A549 (cell line): ENCODE data around the gene CCS. TPM values are rescaled to one million over a fixed set of nuclear protein-coding genes. Genes with fewer than 3 reads are reported as not detected.
A peak's percentile ranks its signal among the peaks of the same experiment; 100 is the strongest.

Source experiments
- ATAC-seq, 2 experiments: fragments of 200-7000 bp in 1 of 2; fragments of >200 bp in 1 of 2; cut with Nextera tagmentation in 1 of 2; cut with Tn5 transposase in 1 of 2; 3 replicates each; pipeline versions ENCODE4 v1.8.0 to v1.9.1; 2018 to 2020; ENCODE audit warnings: mild to moderate bottlenecking in 1 of 2, moderate library complexity in 1 of 2
- CTCF ChIA-PET: fragments of 300-600 bp; sonication (Branson Sonifier 250); formaldehyde crosslinking; extraction: SDS; loops from one replicate; lab custom pipeline; 2021; ENCODE audit warnings: antibody characterized with exemption, inconsistent platforms; lab: Yijun Ruan, JAX
- POLR2A ChIA-PET: fragments of 350-600 bp; formaldehyde crosslinking; extraction: SDS; loops from one replicate; lab custom pipeline; 2021; ENCODE audit warnings: antibody characterized with exemption, inconsistent platforms; lab: Yijun Ruan, JAX
- DNase-seq, 2 experiments: peaks; one replicate each; pipeline versions ENCODE4 v3.0.0 to v3.0.0-alpha.2; 2011 to 2016; ENCODE audit warnings: low read depth in 1 of 2, low spot score in 1 of 2
- FAIRE-seq: peaks from 2 replicates; lab custom pipeline; 2011; peaks lifted over from hg19 to GRCh38; lab: Jason Lieb, UNC
- H3K27ac ChIP-seq, 2 experiments: fragments of >200 bp; sonication (Bioruptor Twin); formaldehyde crosslinking; 3 replicates each; pipeline ENCODE4 v1.5.1; 2016 to 2017
- H3K4me1 ChIP-seq: fragments of >200 bp; sonication (Bioruptor Twin); formaldehyde crosslinking; 3 replicates; pipeline ENCODE4 v1.6.1; 2016
- H3K4me2 ChIP-seq: fragments of >200 bp; sonication (Bioruptor Twin); formaldehyde crosslinking; 3 replicates; pipeline ENCODE4 v1.6.1; 2016
- H3K4me3 ChIP-seq: fragments of >200 bp; sonication (Bioruptor Twin); formaldehyde crosslinking; 3 replicates; pipeline ENCODE4 v1.5.1; 2016
- H3K9me3 ChIP-seq: fragments of >200 bp; sonication (Bioruptor Twin); formaldehyde crosslinking; 3 replicates; pipeline ENCODE4 v1.6.1; 2016
- CBX2 ChIP-seq: fragments of 200-600 bp; sonication (generic); IDR thresholded peaks from 2 replicates; pipeline ENCODE4 v1.6.1; 2016; ENCODE audit warnings: low read depth, mild to moderate bottlenecking, borderline replicate concordance
- CBX8 ChIP-seq: fragments of 200-600 bp; sonication (generic); IDR thresholded peaks from 2 replicates; pipeline ENCODE4 v1.6.1; 2016
- CHD4 ChIP-seq: fragments of 200-600 bp; sonication (generic); IDR thresholded peaks from 2 replicates; pipeline ENCODE4 v1.6.1; 2016; ENCODE audit warnings: antibody characterized with exemption, mild to moderate bottlenecking, borderline replicate concordance
- EHMT2 ChIP-seq: fragments of 200-600 bp; sonication (generic); IDR thresholded peaks from 2 replicates; pipeline ENCODE4 v1.6.1; 2016; ENCODE audit warnings: antibody characterized with exemption, low read depth, mild to moderate bottlenecking, moderate library complexity
- FOSB ChIP-seq: fragments of 250-450 bp; sonication (Bioruptor Pico); IDR thresholded peaks from 2 replicates; pipeline ENCODE4 v1.5.0; 2020; ENCODE audit warnings: mild to moderate bottlenecking, moderate library complexity
- FOSL2 ChIP-seq, 2 experiments: fragments of 450-650 bp in 1 of 2; fragments of >200 bp in 1 of 2; sonication (Bioruptor Twin) in 1 of 2; formaldehyde crosslinking; IDR thresholded peaks; 2 replicates each; pipeline versions ENCODE4 v1.5.0 to v1.6.1; 2016 to 2020; ENCODE audit warnings: mild to moderate bottlenecking in 1 of 2, moderate library complexity in 1 of 2
- FOXS1 ChIP-seq: fragments of 250-450 bp; sonication (Bioruptor Pico); IDR thresholded peaks from 2 replicates; pipeline ENCODE4 v1.5.0; 2020; ENCODE audit warnings: mild to moderate bottlenecking, moderate library complexity
- GATA3 ChIP-seq: IDR thresholded peaks from 2 replicates; pipeline ENCODE4 v1.6.1; 2012; ENCODE audit warnings: borderline replicate concordance
- HDAC2 ChIP-seq: fragments of 200-600 bp; sonication (generic); IDR thresholded peaks from 2 replicates; pipeline ENCODE4 v1.6.1; 2016
- HOXB13 ChIP-seq: fragments of 250-450 bp; sonication (Bioruptor Pico); IDR thresholded peaks from 2 replicates; pipeline ENCODE4 v1.5.0; 2020; ENCODE audit warnings: low read depth, mild to moderate bottlenecking, moderate library complexity
- KDM1A ChIP-seq: fragments of 200-600 bp; sonication (generic); IDR thresholded peaks from 2 replicates; pipeline ENCODE4 v1.6.1; 2016; ENCODE audit warnings: low read depth, mild to moderate bottlenecking
- KDM5A ChIP-seq: fragments of 200-600 bp; sonication (generic); IDR thresholded peaks from 2 replicates; pipeline ENCODE4 v1.6.1; 2016; ENCODE audit warnings: antibody characterized with exemption, mild to moderate bottlenecking
- MAZ ChIP-seq: fragments of 150-350 bp; IDR thresholded peaks from 2 replicates; pipeline ENCODE4 v1.6.1; 2014; ENCODE audit warnings: antibody characterized with exemption, low read depth, low read length, borderline replicate concordance
- NFE2L2 ChIP-seq: fragments of 150-350 bp; conservative IDR thresholded peaks from 2 replicates; pipeline ENCODE4 v1.6.1; 2014; ENCODE audit warnings: low read length
- PHF8 ChIP-seq: fragments of 200-600 bp; sonication (generic); IDR thresholded peaks from 2 replicates; pipeline ENCODE4 v1.6.1; 2016; ENCODE audit warnings: low read depth, mild to moderate bottlenecking, antibody characterized with exemption, moderate library complexity, borderline replicate concordance
- RARB ChIP-seq: fragments of 250-450 bp; sonication (Bioruptor Pico); IDR thresholded peaks from 2 replicates; pipeline ENCODE4 v1.8.0; 2021; ENCODE audit warnings: mild to moderate bottlenecking, moderate library complexity
- RCOR1 ChIP-seq: fragments of 150-350 bp; IDR thresholded peaks from 2 replicates; pipeline ENCODE4 v1.6.1; 2014; ENCODE audit warnings: antibody characterized with exemption, low read length, low read depth
- RNF2 ChIP-seq: fragments of 200-600 bp; sonication (generic); IDR thresholded peaks from 2 replicates; pipeline ENCODE4 v1.6.1; 2016; ENCODE audit warnings: low read depth, mild to moderate bottlenecking, antibody characterized with exemption, moderate library complexity, borderline replicate concordance
- SREBF2 ChIP-seq: fragments of 450-650 bp; IDR thresholded peaks from 2 replicates; pipeline ENCODE4 v1.6.1; 2014; ENCODE audit warnings: mild to moderate bottlenecking, moderate library complexity
- TFCP2L1 ChIP-seq: fragments of 250-450 bp; sonication (Bioruptor Pico); IDR thresholded peaks from 2 replicates; pipeline ENCODE4 v1.5.0; 2021; ENCODE audit warnings: mild to moderate bottlenecking
- TP53 ChIP-seq: fragments of 250-450 bp; sonication (Bioruptor Pico); IDR thresholded peaks from 2 replicates; pipeline ENCODE4 v1.5.0; 2021; ENCODE audit warnings: mild to moderate bottlenecking, moderate library complexity
- ZC3H11A ChIP-seq: fragments of 450-650 bp; IDR thresholded peaks from 2 replicates; pipeline ENCODE4 v1.6.1; 2014; ENCODE audit warnings: antibody characterized with exemption, mild to moderate bottlenecking
- WGBS: methylation state at CpG from one replicate; pipeline ENCODE4 v1.1.6; 2017; ENCODE audit errors: missing lambda C conversion rate; 5-methylcytosine and 5-hydroxymethylcytosine counted together
- polyA plus RNA-seq, 4 experiments: library from polyadenylated mRNA; depleted of rRNA in 3 of 4; stranded (reverse); fragments of >200 nt; fragmentation: RNase III in 1 of 4; extraction: RNeasy Plus Mini Kit Qiagen cat#74134 plus additional on column Dnase treatment in 1 of 4; gene quantifications; 2 replicates in 3 of 4; 3 replicates in 1 of 4; pipeline ENCODE4 v1.2.3, GENCODE V29; 2011 to 2017
- TF ChIP-seq, protein P1 (sequence below): IDR thresholded peaks from 2 replicates; pipeline ENCODE4 v1.6.1; 2012
- TF ChIP-seq, protein P2 (sequence below): fragments of >200 bp; sonication (Bioruptor Twin); formaldehyde crosslinking; IDR thresholded peaks from 3 replicates; pipeline ENCODE4 v1.6.1; 2016
- TF ChIP-seq, protein P3 (sequence below): fragments of 250-450 bp; sonication (Bioruptor Pico); IDR thresholded peaks from 2 replicates; pipeline ENCODE4 v1.5.0; 2021; ENCODE audit warnings: mild to moderate bottlenecking, moderate library complexity, borderline replicate concordance
- TF ChIP-seq, protein P4 (sequence below): IDR thresholded peaks from 2 replicates; pipeline ENCODE4 v1.6.1; 2012
- TF ChIP-seq, protein P5 (sequence below): fragments of 200-600 bp; sonication (generic); IDR thresholded peaks from 2 replicates; pipeline ENCODE4 v1.6.1; 2016; ENCODE audit warnings: antibody characterized with exemption, mild to moderate bottlenecking, moderate library complexity
- TF ChIP-seq, protein P6 (sequence below): fragments of >200 bp; sonication (Bioruptor Twin); formaldehyde crosslinking; IDR thresholded peaks from 2 replicates; pipeline ENCODE4 v1.6.1; 2016
- TF ChIP-seq, protein P7 (sequence below): fragments of 250-450 bp; sonication (Bioruptor Pico); IDR thresholded peaks from 2 replicates; pipeline ENCODE4 v1.5.0; 2020; ENCODE audit warnings: low read depth, mild to moderate bottlenecking, moderate library complexity

Gene CCS
- polyA plus RNA-seq, 2 of the 4 experiments (the other 2 are of a cell fraction), result 18.3 to 46.5 TPM

DNA sequence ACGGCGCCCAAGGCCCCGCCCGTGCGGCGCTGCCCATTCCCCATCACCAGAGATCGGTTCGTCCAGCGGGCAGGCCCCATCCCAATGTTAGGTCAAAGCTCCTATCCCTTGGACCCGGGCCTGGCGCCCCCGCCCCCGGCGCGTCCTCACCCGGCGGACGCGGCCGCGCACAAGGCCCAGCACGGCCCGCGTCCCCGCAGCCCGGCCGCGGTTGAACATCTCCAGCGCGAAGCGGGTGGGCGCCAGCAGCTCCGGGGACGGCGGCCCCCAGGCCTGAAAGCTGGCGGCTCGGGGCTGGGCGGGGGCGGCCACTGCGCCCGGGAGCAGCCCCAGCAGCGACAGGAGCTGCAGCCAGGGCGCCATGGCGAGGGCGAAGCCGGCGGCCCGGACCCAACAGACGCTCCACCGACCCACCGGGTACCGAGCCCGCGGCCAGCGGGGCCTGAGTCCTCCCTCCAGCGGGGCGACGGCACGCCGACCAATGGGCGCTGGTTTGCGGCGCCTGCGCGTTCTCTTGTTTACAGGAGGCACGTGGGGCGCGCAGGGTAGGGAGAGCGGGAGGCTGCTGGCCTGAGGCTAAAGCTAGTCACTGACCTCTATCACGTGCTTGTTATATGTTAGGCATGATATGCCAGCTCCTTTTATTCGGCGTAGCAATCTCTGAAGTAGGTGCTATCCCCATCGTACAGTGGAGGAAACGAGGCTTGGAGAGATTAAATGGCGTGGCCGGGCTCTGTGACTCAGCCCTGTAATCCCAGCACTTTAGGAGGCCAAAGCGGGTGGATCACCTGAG, 24.7 kb upstream of the CCS start, which contains the start of gene CTSF:
CTSF (minus strand) TSS at position 483 of the 793 bp plus-strand sequence; CDS start at position 363, 120 bp downstream.
- FAIRE-seq (peak; percentile 23), ATAC-seq (peak; percentile 92 to 95)
- CTCF ChIA-PET, result interaction anchor here (0.9 to 3.1 kb wide), 10 partner anchors 10 to 137 kb away, joined by 3 to 16 read pairs (median 4); partner anchors contain the start of genes CCDC87, CCS, RBM14 and RBM4
- TF ChIP-seq, protein P1, sequence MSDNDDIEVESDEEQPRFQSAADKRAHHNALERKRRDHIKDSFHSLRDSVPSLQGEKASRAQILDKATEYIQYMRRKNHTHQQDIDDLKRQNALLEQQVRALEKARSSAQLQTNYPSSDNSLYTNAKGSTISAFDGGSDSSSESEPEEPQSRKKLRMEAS, result peak; percentile 100
- TF ChIP-seq FOSB (CRISPR knock-in tag) (no peak), MAZ (no peak), EHMT2 (no peak), NFE2L2 (no peak), HDAC2 (no peak), PHF8 (no peak), RNF2 (no peak), SREBF2 (no peak), CBX8 (no peak), ZC3H11A (no peak), RARB (CRISPR knock-in tag) (no peak), CBX2 (no peak), CHD4 (no peak), FOXS1 (CRISPR knock-in tag) (peak; percentile 84; the same call in 1 of the 2 replicates), FOSL2 (IDR thresholded peaks at IDR 0.05) (no peak), FOSL2 (CRISPR knock-in tag; IDR thresholded peaks at IDR 0.05) (no peak), TP53 (CRISPR knock-in tag) (peak; percentile 63; the same call in 1 of the 2 replicates), RCOR1 (no peak), KDM5A (no peak), GATA3 (no peak), KDM1A (no peak), HOXB13 (0 out of 2 replicates have a peak, but pooled peaks have one; percentile 71), TFCP2L1 (no peak)
- TF ChIP-seq, protein P2, sequence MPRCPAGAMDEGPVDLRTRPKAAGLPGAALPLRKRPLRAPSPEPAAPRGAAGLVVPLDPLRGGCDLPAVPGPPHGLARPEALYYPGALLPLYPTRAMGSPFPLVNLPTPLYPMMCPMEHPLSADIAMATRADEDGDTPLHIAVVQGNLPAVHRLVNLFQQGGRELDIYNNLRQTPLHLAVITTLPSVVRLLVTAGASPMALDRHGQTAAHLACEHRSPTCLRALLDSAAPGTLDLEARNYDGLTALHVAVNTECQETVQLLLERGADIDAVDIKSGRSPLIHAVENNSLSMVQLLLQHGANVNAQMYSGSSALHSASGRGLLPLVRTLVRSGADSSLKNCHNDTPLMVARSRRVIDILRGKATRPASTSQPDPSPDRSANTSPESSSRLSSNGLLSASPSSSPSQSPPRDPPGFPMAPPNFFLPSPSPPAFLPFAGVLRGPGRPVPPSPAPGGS, result no peak
- TF ChIP-seq, protein P3, sequence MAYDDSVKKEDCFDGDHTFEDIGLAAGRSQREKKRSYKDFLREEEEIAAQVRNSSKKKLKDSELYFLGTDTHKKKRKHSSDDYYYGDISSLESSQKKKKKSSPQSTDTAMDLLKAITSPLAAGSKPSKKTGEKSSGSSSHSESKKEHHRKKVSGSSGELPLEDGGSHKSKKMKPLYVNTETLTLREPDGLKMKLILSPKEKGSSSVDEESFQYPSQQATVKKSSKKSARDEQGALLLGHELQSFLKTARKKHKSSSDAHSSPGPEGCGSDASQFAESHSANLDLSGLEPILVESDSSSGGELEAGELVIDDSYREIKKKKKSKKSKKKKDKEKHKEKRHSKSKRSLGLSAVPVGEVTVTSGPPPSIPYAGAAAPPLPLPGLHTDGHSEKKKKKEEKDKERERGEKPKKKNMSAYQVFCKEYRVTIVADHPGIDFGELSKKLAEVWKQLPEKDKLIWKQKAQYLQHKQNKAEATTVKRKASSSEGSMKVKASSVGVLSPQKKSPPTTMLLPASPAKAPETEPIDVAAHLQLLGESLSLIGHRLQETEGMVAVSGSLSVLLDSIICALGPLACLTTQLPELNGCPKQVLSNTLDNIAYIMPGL (CRISPR knock-in tag), result no peak
- TF ChIP-seq, protein P4, sequence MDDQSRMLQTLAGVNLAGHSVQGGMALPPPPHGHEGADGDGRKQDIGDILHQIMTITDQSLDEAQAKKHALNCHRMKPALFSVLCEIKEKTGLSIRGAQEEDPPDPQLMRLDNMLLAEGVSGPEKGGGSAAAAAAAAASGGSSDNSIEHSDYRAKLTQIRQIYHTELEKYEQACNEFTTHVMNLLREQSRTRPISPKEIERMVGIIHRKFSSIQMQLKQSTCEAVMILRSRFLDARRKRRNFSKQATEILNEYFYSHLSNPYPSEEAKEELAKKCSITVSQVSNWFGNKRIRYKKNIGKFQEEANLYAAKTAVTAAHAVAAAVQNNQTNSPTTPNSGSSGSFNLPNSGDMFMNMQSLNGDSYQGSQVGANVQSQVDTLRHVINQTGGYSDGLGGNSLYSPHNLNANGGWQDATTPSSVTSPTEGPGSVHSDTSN, result no peak
- TF ChIP-seq, protein P5, sequence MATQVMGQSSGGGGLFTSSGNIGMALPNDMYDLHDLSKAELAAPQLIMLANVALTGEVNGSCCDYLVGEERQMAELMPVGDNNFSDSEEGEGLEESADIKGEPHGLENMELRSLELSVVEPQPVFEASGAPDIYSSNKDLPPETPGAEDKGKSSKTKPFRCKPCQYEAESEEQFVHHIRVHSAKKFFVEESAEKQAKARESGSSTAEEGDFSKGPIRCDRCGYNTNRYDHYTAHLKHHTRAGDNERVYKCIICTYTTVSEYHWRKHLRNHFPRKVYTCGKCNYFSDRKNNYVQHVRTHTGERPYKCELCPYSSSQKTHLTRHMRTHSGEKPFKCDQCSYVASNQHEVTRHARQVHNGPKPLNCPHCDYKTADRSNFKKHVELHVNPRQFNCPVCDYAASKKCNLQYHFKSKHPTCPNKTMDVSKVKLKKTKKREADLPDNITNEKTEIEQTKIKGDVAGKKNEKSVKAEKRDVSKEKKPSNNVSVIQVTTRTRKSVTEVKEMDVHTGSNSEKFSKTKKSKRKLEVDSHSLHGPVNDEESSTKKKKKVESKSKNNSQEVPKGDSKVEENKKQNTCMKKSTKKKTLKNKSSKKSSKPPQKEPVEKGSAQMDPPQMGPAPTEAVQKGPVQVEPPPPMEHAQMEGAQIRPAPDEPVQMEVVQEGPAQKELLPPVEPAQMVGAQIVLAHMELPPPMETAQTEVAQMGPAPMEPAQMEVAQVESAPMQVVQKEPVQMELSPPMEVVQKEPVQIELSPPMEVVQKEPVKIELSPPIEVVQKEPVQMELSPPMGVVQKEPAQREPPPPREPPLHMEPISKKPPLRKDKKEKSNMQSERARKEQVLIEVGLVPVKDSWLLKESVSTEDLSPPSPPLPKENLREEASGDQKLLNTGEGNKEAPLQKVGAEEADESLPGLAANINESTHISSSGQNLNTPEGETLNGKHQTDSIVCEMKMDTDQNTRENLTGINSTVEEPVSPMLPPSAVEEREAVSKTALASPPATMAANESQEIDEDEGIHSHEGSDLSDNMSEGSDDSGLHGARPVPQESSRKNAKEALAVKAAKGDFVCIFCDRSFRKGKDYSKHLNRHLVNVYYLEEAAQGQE, result no peak
- TF ChIP-seq, protein P6, sequence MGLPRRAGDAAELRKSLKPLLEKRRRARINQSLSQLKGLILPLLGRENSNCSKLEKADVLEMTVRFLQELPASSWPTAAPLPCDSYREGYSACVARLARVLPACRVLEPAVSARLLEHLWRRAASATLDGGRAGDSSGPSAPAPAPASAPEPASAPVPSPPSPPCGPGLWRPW, result no peak
- TF ChIP-seq, protein P7, sequence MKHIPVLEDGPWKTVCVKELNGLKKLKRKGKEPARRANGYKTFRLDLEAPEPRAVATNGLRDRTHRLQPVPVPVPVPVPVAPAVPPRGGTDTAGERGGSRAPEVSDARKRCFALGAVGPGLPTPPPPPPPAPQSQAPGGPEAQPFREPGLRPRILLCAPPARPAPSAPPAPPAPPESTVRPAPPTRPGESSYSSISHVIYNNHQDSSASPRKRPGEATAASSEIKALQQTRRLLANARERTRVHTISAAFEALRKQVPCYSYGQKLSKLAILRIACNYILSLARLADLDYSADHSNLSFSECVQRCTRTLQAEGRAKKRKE, result peak; percentile 79; the same call in 1 of the 2 replicates

More for the DNA sequence above, 24.7 kb upstream of the CCS start, which contains the start of gene CTSF:
- peak; percentile 83 to 97 for DNase-seq
- Histone ChIP-seq H3K4me3 (peak within 1 kb of the TSS; percentile 68), H3K4me1 (peaks cover 5% of the 10 kb centered on the region; the same call in 1 of the 3 replicates), H3K9me3 (no peaks in the 10 kb centered on the region), H3K4me2 (peak within 1 kb of the TSS; percentile 99), H3K27ac (peak within 1 kb of the TSS; percentile 80 to 87)
- POLR2A ChIA-PET, result interaction anchor here (0.9 to 2.2 kb wide), 5 partner anchors 8 to 89 kb away, joined by 3 to 10 read pairs (median 5); partner anchors contain the start of genes RBM14, RBM4 and ZDHHC24
- 29% methylated on average over 20 of the region's 77 CpGs for WGBS
